GM12878 (cell line): ENCODE data around the gene TMPRSS15. TPM values are rescaled to one million over a fixed set of nuclear protein-coding genes. Genes with fewer than 3 reads are reported as not detected.

Experiments
- ATAC-seq: fragments of 200-7000 bp; cut with Tn5 transposase; 3 replicates; pipeline ENCODE4 v1.9.1; 2020; ENCODE audit warnings: mild to moderate bottlenecking, moderate library complexity
- BruUV-seq: library from RNA; stranded (reverse); fragments of 400-500 nt; replicated peaks from 2 replicates; lab custom pipeline; 2021; lab: Mats Ljungman, UMichigan
- CTCF ChIA-PET: fragments of 300-600 bp; sonication (Branson Sonifier 250); formaldehyde crosslinking; extraction: SDS; loops from one replicate; lab custom pipeline; 2021; ENCODE audit warnings: inconsistent platforms; lab: Yijun Ruan, JAX
- POLR2A ChIA-PET: fragments of 350-600 bp; formaldehyde crosslinking; extraction: SDS; loops from one replicate; lab custom pipeline; 2021; ENCODE audit warnings: inconsistent platforms; lab: Charles Lee
- RAD21 ChIA-PET: fragments of 300-600 bp; sonication (Branson Sonifier 250); formaldehyde crosslinking; loops from one replicate; lab custom pipeline; 2023; ENCODE audit warnings: antibody characterized with exemption; ENCODE audit not compliant: unreplicated experiment; lab: Charles Lee
- SMC1A ChIA-PET: fragments of 300-600 bp; sonication (Branson Sonifier 250); formaldehyde crosslinking; loops from one replicate; lab custom pipeline; 2023; ENCODE audit not compliant: unreplicated experiment, uncharacterized antibody; lab: Charles Lee
- DNase-seq: peaks from one replicate; pipeline ENCODE4 v3.0.0-alpha.2; 2011; ENCODE audit warnings: low read depth, low spot score
- FAIRE-seq: peaks from 3 replicates; lab custom pipeline; 2011; peaks lifted over from hg19 to GRCh38; lab: Jason Lieb, UNC
- H2AFZ ChIP-seq: 2 replicates; pipeline ENCODE4 v1.6.0; 2011; ENCODE audit warnings: low read depth, low read length, control low read depth; ENCODE audit not compliant: control insufficient read depth
- H3K27ac ChIP-seq: 2 replicates; pipeline ENCODE4 v1.5.1; 2011; ENCODE audit warnings: control low read depth; ENCODE audit not compliant: control insufficient read depth, insufficient read depth
- H3K27me3 ChIP-seq, 2 experiments: replicated peaks in 1 of 2; 2 replicates each; pipeline versions ENCODE4 v1.6.0 to v1.6.1; 2011; ENCODE audit warnings: low read length in 1 of 2; ENCODE audit not compliant: control insufficient read depth in 2 of 2, insufficient read depth in 2 of 2
- H3K36me3 ChIP-seq, 2 experiments: 2 replicates each; pipeline ENCODE4 v1.5.1; 2011; ENCODE audit warnings: low read length in 1 of 2; ENCODE audit not compliant: control insufficient read depth in 2 of 2, insufficient read depth in 2 of 2
- H3K4me1 ChIP-seq: 2 replicates; pipeline ENCODE4 v1.6.1; 2011; ENCODE audit warnings: mild to moderate bottlenecking, low read length, moderate library complexity, mixed read lengths; ENCODE audit not compliant: control insufficient read depth, insufficient read depth
- H3K4me2 ChIP-seq: 2 replicates; pipeline ENCODE4 v1.6.0; 2011; ENCODE audit warnings: control low read depth; ENCODE audit not compliant: control insufficient read depth, insufficient read depth
- H3K4me3 ChIP-seq: fragments of 200-600 bp; sonication (generic); 2 replicates; pipeline ENCODE4 v1.5.1; 2016
- H3K79me2 ChIP-seq: 2 replicates; pipeline ENCODE4 v1.6.0; 2011; ENCODE audit warnings: low read length; ENCODE audit not compliant: control insufficient read depth, insufficient read depth
- H3K9ac ChIP-seq: 2 replicates; pipeline ENCODE4 v1.8.0; 2011; ENCODE audit warnings: low read length, control low read depth, mixed read lengths; ENCODE audit not compliant: control insufficient read depth, insufficient read depth
- H3K9me3 ChIP-seq: replicated peaks from 3 replicates; pipeline ENCODE4 v1.5.1; 2011; ENCODE audit warnings: mild to moderate bottlenecking, low read length; ENCODE audit not compliant: control insufficient read depth, insufficient read depth
- H4K20me1 ChIP-seq: 2 replicates; pipeline ENCODE4 v1.6.0; 2011; ENCODE audit not compliant: control insufficient read depth, insufficient read depth
- ATF2 ChIP-seq: IDR thresholded peaks from 2 replicates; pipeline ENCODE4 v1.6.1; 2012; ENCODE audit warnings: low read length, inconsistent platforms
- ATF7 ChIP-seq: fragments of 450-650 bp; IDR thresholded peaks from 2 replicates; pipeline ENCODE4 v1.6.1; 2016; ENCODE audit warnings: low read depth, mild to moderate bottlenecking
- HDAC2 ChIP-seq: fragments of 200-600 bp; sonication (generic); IDR thresholded peaks from 2 replicates; pipeline ENCODE4 v1.6.1; 2017
- RAD21 ChIP-seq: IDR thresholded peaks from 2 replicates; pipeline ENCODE4 v1.6.1; 2011; ENCODE audit warnings: mild to moderate bottlenecking, low read depth, low read length, moderate library complexity; ENCODE audit not compliant: insufficient read depth
- SMC3 ChIP-seq: IDR thresholded peaks from 2 replicates; pipeline ENCODE4 v1.6.1; 2011; ENCODE audit warnings: low read length, improper control_type of control experiment, borderline replicate concordance
- ZNF274 ChIP-seq: IDR thresholded peaks from one replicate; pipeline ENCODE4 v1.8.0; 2011; ENCODE audit not compliant: insufficient read length, insufficient read depth
- ZZZ3 ChIP-seq: IDR thresholded peaks from 2 replicates; pipeline ENCODE4 v1.6.1; 2011; ENCODE audit warnings: low read depth; ENCODE audit not compliant: control insufficient read depth, insufficient read length
- WGBS: methylation state at CpG from one replicate; pipeline ENCODE4 v1.1.6; 2016; ENCODE audit warnings: low lambda C conversion rate; ENCODE audit not compliant: insufficient replicate concordance, insufficient coverage; ENCODE audit errors: missing lambda C conversion rate; 5-methylcytosine and 5-hydroxymethylcytosine counted together
- in situ Hi-C: fragments of 300-500 bp; cut with MboI; formaldehyde crosslinking; loops from 9 replicates; pipeline ENCODE4 v1.14.3; 2018; ENCODE audit warnings: mixed read lengths
- intact Hi-C: fragments of 100-400 bp; cut with micrococcal nuclease; formaldehyde crosslinking; loops from one replicate; pipeline ENCODE4 v1.14.2; 2022; ENCODE audit not compliant: unreplicated experiment
- polyA plus RNA-seq, 11 experiments: library from polyadenylated mRNA; depleted of rRNA in 4 of 11; unstranded in 6 of 11; stranded (reverse) in 5 of 11; fragments of >200 nt; fragmentation: Nextera tagmentation in 4 of 11; fragmentation: Illumina TruSeq in 1 of 11; extraction: Ambion mirVana in 4 of 11; extraction: Trizol in 1 of 11; gene quantifications; 1 replicate in 1 of 11; 2 replicates in 10 of 11; pipeline versions ENCODE4 v1.2.1 to v1.2.3, GENCODE V29; 2011 to 2016; ENCODE audit warnings: inconsistent platforms in 2 of 11, missing spikeins in 2 of 11, low read depth in 1 of 11
- total RNA-seq, 4 experiments: library from RNA; depleted of rRNA in 3 of 4; stranded (reverse); fragments of >200 nt in 3 of 4; fragmentation: Illumina TruSeq in 1 of 4; extraction: Trizol in 1 of 4; gene quantifications; 2 replicates each; pipeline versions ENCODE4 v1.2.1 to v1.2.3, GENCODE V29; 2013 to 2021
- TF ChIP-seq, protein P1 (sequence below), 3 experiments: IDR thresholded peaks in 2 of 3; conservative IDR thresholded peaks in 1 of 3; 2 replicates each; pipeline ENCODE4 v1.5.1; 2011; ENCODE audit warnings: low read depth in 3 of 3, low read length in 3 of 3, mild to moderate bottlenecking in 3 of 3, control low read depth in 2 of 3, moderate library complexity in 2 of 3, inconsistent platforms in 1 of 3, mixed read lengths in 1 of 3; ENCODE audit not compliant: control insufficient read depth in 2 of 3, insufficient read depth in 1 of 3; ENCODE audit errors: extremely low read depth in 1 of 3
- TF ChIP-seq, protein P2 (sequence below): fragments of 150-350 bp; IDR thresholded peaks from 2 replicates; pipeline ENCODE4 v1.6.1; 2016; ENCODE audit warnings: low read depth, low read length
- TF ChIP-seq, protein P3 (sequence below): fragments of 450-650 bp; IDR thresholded peaks from 2 replicates; pipeline ENCODE4 v1.6.1; 2016; ENCODE audit warnings: mild to moderate bottlenecking, moderate library complexity, borderline replicate concordance

Gene TMPRSS15
- total and polyA plus RNA-seq, 10 of the 15 experiments (the other 5 are each of a cell fraction or from before 2014, with no cell fraction given): 0.02 to 0.11 TPM; not detected in 8

GRCh38 chr21:18244671-18245463, 158.7 kb downstream of the TMPRSS15 start, which contains the start of gene CHODL:
Gene CHODL, plus strand, starts transcription at chr21:18244833. Its CDS starts 391 bp downstream, at chr21:18245224.
- Histone ChIP-seq H3K4me3 (no peak within 1 kb of the TSS), H3K4me1 (no peaks in the 10 kb centered on the region), H3K36me3 (no peaks in the 10 kb centered on the region), H4K20me1 (no peaks in the 10 kb centered on the region), H3K27ac (no peak within 1 kb of the TSS), H3K9me3 (no peaks in the 10 kb centered on the region), H3K27me3 (no peaks in the 10 kb centered on the region), H3K4me2 (no peak within 1 kb of the TSS)
- CTCF ChIA-PET: no interaction called here
- RAD21 ChIA-PET: no interaction called here
- no TSS peak for BruUV-seq
- WGBS: 57% methylated on average over 36 of the region's 72 CpGs
- ATAC-seq: no peak
- no peak for DNase-seq
- intact Hi-C loops (no loop called here), in situ Hi-C loops (no loop called here)
- no peak for FAIRE-seq
- POLR2A ChIA-PET: no interaction called here
- TF ChIP-seq ATF2: no peak
- TF ChIP-seq, protein P1, sequence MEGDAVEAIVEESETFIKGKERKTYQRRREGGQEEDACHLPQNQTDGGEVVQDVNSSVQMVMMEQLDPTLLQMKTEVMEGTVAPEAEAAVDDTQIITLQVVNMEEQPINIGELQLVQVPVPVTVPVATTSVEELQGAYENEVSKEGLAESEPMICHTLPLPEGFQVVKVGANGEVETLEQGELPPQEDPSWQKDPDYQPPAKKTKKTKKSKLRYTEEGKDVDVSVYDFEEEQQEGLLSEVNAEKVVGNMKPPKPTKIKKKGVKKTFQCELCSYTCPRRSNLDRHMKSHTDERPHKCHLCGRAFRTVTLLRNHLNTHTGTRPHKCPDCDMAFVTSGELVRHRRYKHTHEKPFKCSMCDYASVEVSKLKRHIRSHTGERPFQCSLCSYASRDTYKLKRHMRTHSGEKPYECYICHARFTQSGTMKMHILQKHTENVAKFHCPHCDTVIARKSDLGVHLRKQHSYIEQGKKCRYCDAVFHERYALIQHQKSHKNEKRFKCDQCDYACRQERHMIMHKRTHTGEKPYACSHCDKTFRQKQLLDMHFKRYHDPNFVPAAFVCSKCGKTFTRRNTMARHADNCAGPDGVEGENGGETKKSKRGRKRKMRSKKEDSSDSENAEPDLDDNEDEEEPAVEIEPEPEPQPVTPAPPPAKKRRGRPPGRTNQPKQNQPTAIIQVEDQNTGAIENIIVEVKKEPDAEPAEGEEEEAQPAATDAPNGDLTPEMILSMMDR (IDR thresholded peaks at IDR 0.05 in 2 of 3, conservative IDR thresholded peaks at IDR 0.05 in 1 of 3; ENCODE audit: control insufficient read depth in 2 of 3, extremely low read depth in 1 of 3, insufficient read depth in 1 of 3, low read depth in 3 of 3, low read length in 3 of 3): no peak
- no peak for TF ChIP-seq HDAC2
- no peak for TF ChIP-seq SMC3
- TF ChIP-seq, protein P2, sequence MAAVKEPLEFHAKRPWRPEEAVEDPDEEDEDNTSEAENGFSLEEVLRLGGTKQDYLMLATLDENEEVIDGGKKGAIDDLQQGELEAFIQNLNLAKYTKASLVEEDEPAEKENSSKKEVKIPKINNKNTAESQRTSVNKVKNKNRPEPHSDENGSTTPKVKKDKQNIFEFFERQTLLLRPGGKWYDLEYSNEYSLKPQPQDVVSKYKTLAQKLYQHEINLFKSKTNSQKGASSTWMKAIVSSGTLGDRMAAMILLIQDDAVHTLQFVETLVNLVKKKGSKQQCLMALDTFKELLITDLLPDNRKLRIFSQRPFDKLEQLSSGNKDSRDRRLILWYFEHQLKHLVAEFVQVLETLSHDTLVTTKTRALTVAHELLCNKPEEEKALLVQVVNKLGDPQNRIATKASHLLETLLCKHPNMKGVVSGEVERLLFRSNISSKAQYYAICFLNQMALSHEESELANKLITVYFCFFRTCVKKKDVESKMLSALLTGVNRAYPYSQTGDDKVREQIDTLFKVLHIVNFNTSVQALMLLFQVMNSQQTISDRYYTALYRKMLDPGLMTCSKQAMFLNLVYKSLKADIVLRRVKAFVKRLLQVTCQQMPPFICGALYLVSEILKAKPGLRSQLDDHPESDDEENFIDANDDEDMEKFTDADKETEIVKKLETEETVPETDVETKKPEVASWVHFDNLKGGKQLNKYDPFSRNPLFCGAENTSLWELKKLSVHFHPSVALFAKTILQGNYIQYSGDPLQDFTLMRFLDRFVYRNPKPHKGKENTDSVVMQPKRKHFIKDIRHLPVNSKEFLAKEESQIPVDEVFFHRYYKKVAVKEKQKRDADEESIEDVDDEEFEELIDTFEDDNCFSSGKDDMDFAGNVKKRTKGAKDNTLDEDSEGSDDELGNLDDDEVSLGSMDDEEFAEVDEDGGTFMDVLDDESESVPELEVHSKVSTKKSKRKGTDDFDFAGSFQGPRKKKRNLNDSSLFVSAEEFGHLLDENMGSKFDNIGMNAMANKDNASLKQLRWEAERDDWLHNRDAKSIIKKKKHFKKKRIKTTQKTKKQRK: no peak
- TF ChIP-seq ZNF274: no peak
- TF ChIP-seq ZZZ3: no peak
- TF ChIP-seq, protein P3, sequence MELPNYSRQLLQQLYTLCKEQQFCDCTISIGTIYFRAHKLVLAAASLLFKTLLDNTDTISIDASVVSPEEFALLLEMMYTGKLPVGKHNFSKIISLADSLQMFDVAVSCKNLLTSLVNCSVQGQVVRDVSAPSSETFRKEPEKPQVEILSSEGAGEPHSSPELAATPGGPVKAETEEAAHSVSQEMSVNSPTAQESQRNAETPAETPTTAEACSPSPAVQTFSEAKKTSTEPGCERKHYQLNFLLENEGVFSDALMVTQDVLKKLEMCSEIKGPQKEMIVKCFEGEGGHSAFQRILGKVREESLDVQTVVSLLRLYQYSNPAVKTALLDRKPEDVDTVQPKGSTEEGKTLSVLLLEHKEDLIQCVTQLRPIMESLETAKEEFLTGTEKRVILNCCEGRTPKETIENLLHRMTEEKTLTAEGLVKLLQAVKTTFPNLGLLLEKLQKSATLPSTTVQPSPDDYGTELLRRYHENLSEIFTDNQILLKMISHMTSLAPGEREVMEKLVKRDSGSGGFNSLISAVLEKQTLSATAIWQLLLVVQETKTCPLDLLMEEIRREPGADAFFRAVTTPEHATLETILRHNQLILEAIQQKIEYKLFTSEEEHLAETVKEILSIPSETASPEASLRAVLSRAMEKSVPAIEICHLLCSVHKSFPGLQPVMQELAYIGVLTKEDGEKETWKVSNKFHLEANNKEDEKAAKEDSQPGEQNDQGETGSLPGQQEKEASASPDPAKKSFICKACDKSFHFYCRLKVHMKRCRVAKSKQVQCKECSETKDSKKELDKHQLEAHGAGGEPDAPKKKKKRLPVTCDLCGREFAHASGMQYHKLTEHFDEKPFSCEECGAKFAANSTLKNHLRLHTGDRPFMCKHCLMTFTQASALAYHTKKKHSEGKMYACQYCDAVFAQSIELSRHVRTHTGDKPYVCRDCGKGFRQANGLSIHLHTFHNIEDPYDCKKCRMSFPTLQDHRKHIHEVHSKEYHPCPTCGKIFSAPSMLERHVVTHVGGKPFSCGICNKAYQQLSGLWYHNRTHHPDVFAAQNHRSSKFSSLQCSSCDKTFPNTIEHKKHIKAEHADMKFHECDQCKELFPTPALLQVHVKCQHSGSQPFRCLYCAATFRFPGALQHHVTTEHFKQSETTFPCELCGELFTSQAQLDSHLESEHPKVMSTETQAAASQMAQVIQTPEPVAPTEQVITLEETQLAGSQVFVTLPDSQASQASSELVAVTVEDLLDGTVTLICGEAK: no peak
- TF ChIP-seq ATF7: no peak
- no peak for TF ChIP-seq RAD21
- TF ChIP-seq, all 136 proteins: peak for 0
- SMC1A ChIA-PET: no interaction called here
- H3K79me2 ChIP-seq: no peaks in the 10 kb centered on the region
- H2AFZ ChIP-seq: no peak within 1 kb of the TSS
- no peak within 1 kb of the TSS for H3K9ac ChIP-seq
